Jurkat, Clone E6-1 (cell line): ENCODE results near the gene HTR4.

Experiments used
- DNase-seq: peaks from one replicate; pipeline ENCODE4 v3.0.0-alpha.2; 2011; ENCODE audit warnings: low read depth, low spot score
- H3K4me3 ChIP-seq: 2 replicates; pipeline ENCODE4 v1.5.1; 2011; ENCODE audit warnings: mild to moderate bottlenecking, low read length, control low read depth, moderate library complexity

The HTR4 gene

DNA sequence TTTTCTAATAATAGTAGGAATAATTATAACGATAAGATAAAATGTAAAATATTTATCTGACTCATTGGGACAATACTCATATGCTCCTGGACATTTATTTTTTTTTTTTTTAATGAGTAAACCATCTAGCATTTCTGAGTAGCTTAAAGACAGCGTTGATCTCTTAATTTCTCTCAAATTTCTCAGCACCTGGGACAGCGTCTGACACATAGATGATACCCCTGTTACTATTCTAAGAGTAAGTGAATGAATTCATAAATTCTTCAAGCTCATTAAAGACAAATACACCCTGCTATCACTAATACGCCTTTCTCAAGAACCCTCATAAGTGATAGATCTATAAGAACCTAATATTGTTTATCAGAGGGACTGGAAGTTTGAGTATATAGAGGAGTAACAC is 12.0 kb upstream of the HTR4 start:
- H3K4me3 ChIP-seq: no peak overlapping the region
- DNase-seq: no peak

DNA sequence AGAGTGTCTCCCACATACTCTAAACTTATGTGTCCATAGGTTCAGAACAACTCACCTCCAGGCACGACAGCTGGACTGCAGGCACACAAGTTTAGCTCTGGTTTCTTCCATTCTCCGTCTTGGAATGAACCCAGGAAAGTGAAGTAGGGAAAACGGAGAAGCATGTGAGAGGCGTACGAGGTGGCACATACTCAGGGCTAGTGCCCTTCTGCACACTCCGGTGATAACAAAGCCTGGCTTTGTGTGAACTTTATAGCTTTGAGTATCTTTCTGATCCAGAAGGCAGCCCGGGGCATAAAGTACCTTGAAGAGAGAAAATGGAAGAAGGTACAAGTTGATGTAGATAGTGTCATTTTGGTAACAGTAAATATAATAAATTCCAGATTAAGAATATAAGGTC is 11.1 kb upstream of the HTR4 start:
- H3K4me3 ChIP-seq: no peak overlapping the region
- DNase-seq: no peak

DNA sequence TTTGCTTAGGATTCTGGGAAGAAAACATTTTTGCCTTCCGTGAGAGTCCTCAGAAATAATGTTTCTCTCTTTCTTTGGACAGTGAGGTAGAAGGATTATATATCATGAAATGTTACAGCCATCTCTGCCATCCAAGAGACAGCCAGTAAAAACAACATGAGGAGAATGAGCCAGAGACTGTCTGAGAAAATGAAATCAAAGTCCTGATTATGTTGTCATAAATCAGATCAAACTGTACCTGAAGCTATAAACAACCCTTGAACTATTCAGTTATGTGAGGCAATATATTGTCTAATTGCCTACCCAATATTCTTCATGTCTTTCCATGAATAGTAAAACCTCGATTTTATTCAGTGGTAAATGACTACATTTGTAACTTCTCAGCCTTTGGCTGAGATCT is 9.2 kb upstream of the HTR4 start:
- H3K4me3 ChIP-seq: no peak overlapping the region
- no peak for DNase-seq

DNA sequence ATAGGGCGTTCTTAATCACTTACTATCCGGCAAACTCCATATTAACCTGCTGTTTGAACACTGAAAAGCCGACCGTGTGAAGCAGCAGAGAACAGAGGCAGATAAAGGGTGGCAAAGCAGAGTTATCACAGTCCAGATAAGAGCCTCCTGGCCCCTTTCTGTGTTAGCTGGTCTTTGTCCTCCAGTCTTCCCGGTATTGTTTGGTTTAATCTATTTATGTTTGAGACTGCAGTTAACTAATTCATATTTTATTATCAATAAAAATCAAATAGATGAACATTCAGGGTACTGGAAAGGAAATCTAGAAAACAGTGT is 6.0 kb upstream of the HTR4 start:
- no peak for DNase-seq

DNA sequence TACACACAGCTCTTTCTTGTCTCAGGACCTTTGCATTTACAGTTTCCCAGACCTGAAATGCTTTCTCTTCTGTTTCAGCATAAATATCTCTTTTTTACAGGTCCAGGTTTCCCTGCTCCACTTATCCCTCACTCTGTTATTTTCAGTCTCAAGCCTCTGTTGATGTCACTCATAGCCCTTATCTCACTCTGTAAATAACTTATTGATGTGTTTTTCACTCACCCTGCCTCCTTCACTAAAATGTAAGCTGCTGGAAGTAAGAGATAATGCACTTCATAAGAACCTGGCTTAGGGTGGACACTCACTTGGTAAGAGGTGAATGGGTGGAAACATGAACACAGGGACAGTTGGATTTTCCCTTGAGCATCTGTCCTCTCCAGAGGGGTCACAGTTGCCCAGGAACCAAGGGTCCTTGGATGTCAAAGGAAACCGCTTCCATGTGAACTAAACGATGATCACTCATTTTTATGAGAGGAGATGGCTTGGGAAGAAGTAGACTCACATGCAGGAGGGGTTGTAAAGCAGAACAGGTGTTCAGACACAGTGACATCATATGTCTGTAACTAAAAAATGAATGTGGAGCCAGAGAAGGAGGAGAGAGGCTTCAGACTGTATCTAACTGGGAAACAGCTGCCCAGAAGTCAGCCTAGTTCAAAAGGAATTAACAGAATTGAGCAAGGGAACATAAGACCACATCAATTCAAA is 5.5 kb upstream of the HTR4 start:
- H3K4me3 ChIP-seq: no peak overlapping the region
- no peak for DNase-seq

More for the DNA sequence above, 6.0 kb upstream of the HTR4 start:
- H3K4me3 ChIP-seq: no peak overlapping the region

DNA sequence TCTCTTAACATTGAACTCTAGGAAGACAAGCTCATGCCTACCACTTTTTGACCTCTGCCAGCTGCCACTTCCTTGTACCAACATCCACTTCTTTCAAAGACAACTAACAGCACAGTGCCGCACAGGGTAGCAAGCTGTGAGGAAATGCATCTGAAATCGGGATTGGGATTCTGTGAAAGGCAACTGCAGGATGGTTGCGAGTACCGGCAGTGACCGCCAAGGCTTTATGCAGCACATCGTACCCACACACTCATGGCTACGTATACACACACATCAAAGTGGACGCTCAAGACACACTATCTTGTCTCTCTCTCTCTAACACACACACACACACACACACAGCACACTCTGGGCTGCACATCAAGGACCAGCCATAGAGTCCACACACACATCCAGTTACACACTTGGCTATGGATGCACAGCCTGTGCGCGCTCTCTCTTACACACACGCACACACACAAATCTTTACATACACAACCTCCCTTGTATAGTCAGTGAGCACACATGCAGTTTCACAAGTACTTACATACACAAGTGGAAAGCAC is 964 bp downstream of the HTR4 start:
- DNase-seq: no peak
- no peak overlapping the region for H3K4me3 ChIP-seq

DNA sequence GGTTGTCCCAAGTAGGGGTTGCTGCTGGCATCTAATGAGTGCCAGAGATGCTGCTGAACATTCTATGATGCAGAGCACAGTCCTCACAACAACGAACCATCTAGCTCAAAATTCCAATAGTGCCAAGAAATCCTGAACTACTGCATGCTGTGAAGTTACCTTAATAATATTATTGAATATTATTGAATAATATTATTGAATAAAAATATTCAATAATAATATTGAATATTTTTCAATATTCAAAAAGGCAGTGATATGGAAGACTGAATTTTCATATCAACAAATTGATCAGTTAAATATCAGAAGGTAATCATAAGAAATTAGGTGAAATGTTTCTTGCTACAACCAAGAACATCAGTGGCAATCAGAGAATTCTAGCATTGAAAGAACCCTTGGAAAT is 2.8 kb downstream of the HTR4 start:
- H3K4me3 ChIP-seq: no peak overlapping the region
- no peak for DNase-seq

DNA sequence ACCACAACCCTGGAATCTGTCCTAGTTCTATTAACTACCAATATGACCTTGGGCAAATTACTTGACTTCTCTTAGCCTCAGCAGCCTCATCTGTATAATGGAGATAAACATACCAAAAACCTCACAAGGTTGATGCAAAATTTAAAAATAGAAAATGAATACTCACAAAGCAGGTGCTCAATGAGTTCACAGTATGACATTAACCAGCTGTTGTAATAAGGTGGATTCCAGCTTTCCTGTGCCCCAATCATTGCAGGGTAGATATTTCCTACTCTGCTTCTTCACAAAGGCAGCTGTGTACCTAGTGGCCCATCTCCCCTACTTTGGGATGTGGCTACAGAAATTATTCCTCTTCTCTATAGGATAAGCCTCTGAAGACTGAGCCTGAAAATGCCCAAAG is 8.8 kb downstream of the HTR4 start:
- H3K4me3 ChIP-seq: no peak overlapping the region
- no peak for DNase-seq

DNA sequence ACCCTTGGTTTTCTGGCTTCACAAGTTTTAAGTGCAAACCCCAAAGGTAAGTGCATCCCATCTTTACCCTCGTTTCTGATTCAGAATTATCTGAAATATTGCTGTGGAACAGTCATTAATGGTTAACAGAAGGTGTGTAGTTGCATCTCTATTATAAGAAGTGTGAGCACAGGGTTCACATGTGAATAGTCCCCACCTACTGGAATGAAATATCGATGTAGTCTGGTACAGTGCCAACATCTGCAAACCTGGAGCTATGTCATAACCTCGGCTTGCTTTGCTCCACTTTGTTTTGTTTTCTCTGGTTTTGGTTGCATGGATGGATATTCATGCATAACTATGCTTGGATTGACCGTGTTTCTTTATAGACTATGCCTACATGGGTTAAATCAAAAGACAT is 12.6 kb downstream of the HTR4 start:
- no peak for DNase-seq

DNA sequence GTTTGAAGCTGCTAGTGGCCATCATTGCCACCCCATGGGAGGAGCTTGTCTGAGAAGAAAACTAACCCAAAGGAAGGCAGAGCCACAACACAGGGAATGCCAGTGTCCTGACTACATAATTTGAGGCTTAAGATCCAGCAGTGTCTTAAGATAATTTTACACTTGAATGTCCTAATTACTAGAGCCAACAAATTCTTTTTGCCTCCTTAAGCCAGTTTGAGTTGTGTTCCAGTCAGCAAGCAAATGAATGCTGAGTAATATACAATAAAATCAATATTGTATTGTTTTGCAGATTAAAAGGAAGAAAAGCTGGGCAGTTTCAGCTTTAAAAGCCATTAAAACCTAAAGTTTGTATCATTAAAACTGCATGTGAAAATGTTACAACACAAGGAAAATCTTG is 13.9 kb downstream of the HTR4 start:
- H3K4me3 ChIP-seq: no peak overlapping the region
- DNase-seq: no peak

More for the DNA sequence above, 12.6 kb downstream of the HTR4 start:
- H3K4me3 ChIP-seq: no peak overlapping the region

DNA sequence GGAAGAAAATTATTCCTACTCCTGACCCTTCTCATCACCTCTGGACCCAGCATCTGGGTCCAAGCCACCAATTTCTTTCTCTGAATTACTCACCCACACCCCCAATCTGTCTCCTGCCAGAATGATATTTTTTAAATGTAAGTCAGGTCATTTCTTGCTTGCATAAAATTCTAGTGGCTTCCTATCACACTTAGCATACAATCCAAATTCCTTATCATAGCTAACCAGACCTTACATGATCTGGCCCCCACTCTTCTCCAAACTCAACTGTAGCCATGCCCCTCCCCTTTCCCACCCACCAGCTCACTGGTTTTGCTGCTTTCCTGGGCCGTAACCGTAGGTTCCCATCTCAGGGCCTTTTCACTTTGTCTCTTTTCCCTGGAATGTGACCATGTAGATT is 15.2 kb downstream of the HTR4 start:
- no peak for DNase-seq
- H3K4me3 ChIP-seq: no peak overlapping the region

DNA sequence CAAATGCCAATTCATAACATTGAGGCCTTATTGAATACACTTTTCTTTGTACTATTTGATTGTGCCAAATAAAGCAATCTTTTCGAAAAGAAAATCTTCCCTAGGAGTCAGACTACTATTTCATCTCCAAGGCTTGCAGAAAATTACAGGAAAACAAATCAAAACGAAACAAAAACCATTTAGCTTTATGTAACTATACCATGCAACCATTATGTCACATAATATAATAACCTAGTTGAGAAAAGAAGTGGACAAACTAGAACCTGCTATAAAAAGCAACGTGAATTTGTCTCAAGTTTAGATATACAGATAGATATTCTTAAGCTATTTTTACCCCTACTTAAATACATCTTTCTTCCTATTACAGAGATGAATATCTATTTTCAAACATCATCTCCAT is 18.0 kb downstream of the HTR4 start:
- DNase-seq: no peak
- no peak overlapping the region for H3K4me3 ChIP-seq

DNA sequence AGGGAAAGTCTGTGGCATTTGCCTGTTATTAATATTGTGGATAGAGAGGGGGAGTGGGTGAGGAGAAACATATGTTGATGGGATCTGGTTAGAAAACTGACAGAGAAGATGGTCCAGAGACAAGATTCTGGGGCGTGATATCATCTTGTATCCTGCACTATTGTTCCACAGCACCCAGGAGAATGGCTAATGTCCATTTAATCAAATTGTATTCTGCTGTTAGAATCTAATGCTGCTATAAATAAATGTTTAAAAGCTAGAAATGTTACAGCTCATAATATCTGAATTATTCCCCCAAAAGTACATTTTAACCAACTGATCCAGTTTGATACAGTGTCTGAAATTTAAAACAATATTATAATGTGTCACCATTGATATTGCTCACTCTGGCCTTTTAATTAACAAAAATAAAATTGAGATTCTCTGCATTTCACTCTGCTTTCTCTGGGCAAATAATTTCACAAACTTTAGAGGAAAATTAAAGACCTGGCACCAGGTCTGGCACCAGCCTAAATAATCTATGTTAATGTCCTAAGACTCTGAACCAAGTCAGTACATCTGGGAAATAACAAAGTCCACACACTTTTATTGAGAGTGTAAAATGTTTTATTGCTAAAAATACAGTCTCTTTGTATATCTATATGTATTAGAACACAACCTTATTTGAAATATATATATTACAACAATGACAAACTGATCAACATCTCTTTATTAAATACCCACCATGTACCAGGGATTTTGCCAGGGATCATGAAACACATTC is 18.8 kb downstream of the HTR4 start:
- no peak for DNase-seq
- H3K4me3 ChIP-seq: no peak overlapping the region

DNA sequence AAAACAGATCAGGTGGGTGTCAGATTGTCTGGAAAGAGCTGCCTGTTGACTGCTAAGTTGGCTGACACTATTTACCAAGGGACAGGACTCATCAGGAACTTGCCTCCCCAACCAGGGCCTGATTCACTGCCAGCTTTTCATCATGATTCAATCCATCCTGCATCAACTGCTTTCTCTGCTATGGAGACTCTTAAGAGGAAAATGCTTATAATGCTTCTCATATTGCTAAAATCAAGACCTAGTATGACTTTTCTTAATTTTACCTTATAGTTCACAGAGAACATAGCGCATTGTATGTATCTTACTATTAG is 21.3 kb downstream of the HTR4 start:
- DNase-seq: no peak
- no peak overlapping the region for H3K4me3 ChIP-seq

DNA sequence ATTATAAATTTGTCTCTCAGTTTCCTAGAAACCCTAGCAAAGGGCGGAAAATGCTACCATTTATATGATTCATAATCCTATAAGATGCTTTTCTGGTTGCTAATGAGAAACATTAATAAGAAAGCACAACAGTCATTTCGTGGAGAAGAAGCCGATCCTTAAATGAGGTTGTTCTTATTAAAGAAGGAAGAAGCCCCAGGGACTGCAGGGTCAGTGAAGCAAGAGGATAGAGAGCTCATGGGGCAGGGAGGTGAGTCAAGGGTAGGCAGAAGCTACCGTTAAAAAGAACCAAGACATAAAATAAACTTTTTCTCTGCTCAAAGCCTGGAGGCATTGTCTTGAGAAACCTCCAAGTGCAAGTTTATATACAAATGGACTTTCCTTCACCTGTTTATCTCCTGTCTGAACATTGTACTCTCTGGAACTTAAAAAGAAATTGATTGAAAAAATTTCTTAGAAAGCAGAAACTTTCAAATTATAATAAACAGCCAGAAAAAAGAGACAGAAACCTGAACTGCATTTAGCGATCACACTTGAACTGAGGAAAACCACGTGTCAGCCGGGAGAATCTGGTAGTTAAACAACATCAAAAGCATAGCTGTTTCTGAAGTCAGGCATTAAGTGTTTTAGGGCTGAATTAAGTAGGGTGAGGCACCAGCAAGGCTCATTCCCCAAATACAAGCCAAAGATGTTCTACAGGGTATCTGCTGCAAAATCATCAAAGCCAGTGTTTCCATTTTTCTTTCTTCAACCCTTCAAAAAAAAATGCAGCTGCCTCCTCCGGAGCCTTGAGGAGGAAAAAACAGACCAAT is 21.9 kb downstream of the HTR4 start:
- H3K4me3 ChIP-seq: no peak overlapping the region
- DNase-seq: peak; percentile 2

DNA sequence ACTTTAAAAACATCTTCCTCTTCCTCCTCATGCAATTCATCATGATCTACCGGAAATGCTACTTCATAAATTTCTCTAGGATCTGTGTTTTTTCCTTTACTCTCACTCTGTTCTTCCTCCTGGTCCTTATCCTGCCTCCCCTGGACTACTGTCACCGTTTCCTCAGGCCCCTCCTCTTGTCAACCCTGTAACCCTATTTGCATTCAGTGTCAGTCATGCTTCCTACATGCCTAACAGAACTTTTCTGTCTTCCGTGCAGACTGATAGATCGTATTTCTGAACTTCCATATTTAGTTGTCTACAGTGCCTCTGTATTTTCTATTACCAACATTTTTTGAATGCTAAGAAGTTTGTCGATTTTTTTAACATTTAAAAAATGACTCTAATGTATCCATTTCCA is 27.3 kb downstream of the HTR4 start:
- H3K4me3 ChIP-seq: no peak overlapping the region
- DNase-seq: no peak

DNA sequence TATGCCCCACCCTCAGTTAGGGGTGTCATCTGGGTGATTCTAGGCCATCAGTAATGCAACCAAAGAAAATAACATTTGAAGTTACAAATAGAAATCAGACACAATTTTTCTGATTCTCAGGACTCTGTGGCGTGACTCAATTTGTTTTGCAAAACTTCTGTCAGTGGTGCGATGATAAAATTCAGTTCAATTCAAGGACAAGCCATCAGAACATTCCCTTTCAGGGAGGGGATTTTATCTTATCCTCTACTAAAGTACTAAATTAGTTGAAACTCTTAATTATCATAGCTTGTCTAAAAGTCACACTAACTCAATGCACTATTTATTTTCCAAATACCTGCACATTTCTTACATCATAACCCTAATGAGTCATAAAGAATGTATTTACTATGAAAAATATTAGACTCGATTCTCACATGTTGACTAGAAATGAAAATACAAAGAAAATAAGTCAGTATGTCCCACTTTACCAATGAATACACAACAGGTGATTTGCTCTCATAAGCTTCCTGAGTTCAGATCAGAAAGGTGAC is 28.2 kb downstream of the HTR4 start:
- DNase-seq: no peak
- no peak overlapping the region for H3K4me3 ChIP-seq

DNA sequence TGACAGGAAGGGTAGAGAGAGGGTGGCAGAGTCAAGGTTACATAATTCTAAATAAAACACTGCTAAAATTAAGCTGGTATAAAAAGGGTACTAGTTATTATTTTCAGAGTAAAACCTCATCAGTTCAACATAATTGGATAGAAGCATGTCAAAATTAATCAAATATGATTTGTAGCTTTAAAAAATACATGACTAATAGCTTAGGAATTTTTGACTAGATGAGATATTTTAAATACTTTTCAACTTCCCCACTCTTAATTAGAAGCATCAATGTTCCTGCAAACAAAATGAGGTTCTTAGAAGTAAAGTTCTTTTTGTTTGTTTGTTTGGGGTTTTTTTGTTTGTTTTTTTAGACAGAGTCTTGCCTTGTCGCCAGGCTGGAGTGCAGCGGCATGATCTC is 29.1 kb downstream of the HTR4 start:
- H3K4me3 ChIP-seq: no peak overlapping the region
- no peak for DNase-seq

DNA sequence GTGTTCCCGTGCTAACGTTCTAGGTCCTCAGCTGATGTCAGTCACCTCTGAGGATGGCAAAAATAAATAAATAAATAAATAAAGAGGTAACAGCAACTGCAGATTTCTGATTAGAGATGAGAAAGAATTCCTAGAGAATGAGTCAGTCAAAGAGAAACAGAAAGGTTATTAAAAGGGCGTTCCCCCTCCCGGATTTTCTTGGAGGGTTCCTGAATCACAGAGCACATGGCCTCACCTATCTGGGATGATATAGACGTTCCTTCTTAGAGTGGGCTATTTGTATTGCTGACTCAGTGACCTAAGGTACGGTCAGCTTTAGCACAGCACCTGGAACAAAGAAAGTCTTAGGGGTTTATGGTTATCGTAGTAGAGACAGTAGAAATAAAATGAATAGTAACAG is 30.6 kb downstream of the HTR4 start:
- no peak for DNase-seq
- no peak overlapping the region for H3K4me3 ChIP-seq

DNA sequence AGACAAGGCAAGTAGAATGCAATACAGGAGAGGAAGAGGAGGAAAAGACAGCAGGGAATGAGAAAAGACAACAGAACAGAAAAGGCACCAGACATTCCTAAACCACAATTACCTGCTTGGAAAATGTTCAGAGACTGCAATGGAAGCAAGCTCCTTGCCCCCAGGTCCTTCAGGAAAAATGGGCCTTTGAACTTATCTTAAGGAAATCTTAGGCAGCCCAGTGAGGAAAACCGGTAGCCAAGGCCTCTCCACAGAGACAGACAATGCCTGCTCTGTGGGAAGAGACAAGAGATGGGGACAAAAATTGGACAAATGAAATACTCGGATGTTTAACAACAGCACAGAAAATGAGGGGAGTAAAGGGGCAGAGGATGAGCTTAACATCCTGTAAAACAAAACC is 31.2 kb downstream of the HTR4 start:
- no peak overlapping the region for H3K4me3 ChIP-seq
- DNase-seq: no peak
